ENCODE results near the gene PHF8.

GRCh38 chrX:54093571-54093970, 49.3 kb upstream of the PHF8 start:
- no peak for TF ChIP-seq CTCF (IDR thresholded peaks at IDR 0.05; ENCODE audit: insufficient read depth, low read length, poor library complexity, severe bottlenecking)
- no peak for TF ChIP-seq EZH2phosphoT487 (conservative IDR thresholded peaks at IDR 0.05; ENCODE audit: low read length)

All from SU-DHL-6 (cell line).